Measurements from ENCODE around the gene LINGO1.

LINGO1 gene

GRCh38 chr15:77567202-77567601, 65.5 kb downstream of the LINGO1 start:
- no peak for DNase-seq

- no peak for DNase-seq
Measured at GRCh38 chr15:77566092-77566491, 66.6 kb downstream of the LINGO1 start.

- no peak for DNase-seq
Measured at GRCh38 chr15:77565378-77565915, 67.3 kb downstream of the LINGO1 start.

GRCh38 chr15:77564938-77565337, 67.8 kb downstream of the LINGO1 start:
- no peak for DNase-seq

- DNase-seq, result no peak
Measured at GRCh38 chr15:77564341-77564740, 68.4 kb downstream of the LINGO1 start.

- DNase-seq, result no peak
Measured at GRCh38 chr15:77563623-77564156, 69.0 kb downstream of the LINGO1 start.
